NCI-H187 treated with DMSO at 0.1 percent for 48 hours (cell line): Measurements from ENCODE around the gene SPATA31E1.
"Not testable (repeated sequence)": the region's sequence is repeated elsewhere in the genome, so short reads cannot be mapped to it uniquely, and the experiment has no call there.

ENCODE experiments used
- DNase-seq: peaks from one replicate; lab custom pipeline; 2025; lab: John Stamatoyannopoulos, UW

Gene SPATA31E1

DNA sequence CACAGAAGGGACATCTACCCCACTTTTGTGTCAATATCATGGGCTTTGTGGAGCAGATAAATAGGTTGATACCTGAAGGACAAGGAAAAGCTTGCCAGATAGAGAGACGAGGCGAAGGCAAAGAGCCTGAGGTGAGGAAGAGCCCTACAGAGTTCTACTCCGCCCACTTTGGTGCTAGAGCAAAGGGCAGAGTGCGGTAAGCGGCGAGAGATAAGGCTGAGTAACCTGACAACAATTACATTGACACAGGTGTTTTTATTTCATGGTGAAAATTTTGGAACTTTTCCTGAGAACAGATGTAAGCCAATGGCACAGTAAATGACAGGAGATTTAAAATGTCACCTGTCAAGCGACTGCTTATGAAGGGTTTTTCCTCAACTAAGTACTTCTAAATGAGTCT lies 51.8 kb downstream of the SPATA31E1 start:
- DNase-seq, result not testable (repeated sequence)

DNA sequence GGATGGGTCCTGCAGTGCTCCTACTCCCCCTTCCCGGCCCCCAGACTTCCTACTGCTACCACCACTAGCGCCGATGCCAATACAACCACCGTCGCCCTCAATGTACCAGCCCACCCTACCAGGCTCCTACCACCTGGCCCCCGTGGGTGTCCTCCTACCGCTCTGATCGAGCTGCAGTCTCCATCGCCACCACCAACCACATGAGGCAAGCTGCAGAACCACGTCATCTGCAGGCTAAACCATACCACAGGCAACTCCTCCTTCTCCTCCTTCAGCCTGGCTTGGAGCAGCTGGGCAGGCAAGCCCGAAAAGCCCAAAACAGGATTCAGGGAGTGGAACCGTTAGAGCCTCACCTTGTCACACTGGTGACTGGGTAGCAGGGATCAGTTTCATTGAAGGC lies 54.7 kb downstream of the SPATA31E1 start:
- not testable (repeated sequence) for DNase-seq

- DNase-seq, result not testable (repeated sequence)
These were observed 55.2 kb downstream of the SPATA31E1 start for GRCh38 chr9:87937918-87938317.

- not testable (repeated sequence) for DNase-seq
These were observed 55.7 kb downstream of the SPATA31E1 start for GRCh38 chr9:87938336-87938735.
